ENCODE measurements around the gene JSRP1.

JSRP1 gene

GRCh38 chr19:2246014-2246620 lies 10.1 kb downstream of the JSRP1 start:
- no peak for DNase-seq

DNA sequence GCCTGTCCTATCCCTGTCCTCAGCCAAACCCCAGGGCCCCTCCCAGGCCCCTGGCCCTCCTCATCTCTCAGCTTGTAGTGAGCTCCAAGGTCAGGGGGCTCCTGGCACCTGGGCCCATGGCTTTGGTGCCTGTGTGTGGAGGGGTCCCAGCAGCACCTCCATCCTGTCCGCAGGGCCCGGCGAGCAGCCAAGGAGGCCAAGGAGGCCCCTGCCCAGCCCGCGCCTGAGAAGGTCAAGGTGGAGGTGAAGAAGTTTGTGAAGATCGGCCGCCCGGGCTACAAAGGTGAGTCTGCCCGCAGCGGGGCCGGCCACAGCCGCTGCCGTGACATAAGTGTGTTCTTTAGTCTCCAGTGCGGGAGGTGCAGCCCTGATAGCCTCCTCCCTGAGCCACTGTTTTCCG lies 10.9 kb downstream of the JSRP1 start:
- DNase-seq = no peak

- DNase-seq = no peak
These were observed 11.7 kb downstream of the JSRP1 start for GRCh38 chr19:2244486-2244885.

DNA sequence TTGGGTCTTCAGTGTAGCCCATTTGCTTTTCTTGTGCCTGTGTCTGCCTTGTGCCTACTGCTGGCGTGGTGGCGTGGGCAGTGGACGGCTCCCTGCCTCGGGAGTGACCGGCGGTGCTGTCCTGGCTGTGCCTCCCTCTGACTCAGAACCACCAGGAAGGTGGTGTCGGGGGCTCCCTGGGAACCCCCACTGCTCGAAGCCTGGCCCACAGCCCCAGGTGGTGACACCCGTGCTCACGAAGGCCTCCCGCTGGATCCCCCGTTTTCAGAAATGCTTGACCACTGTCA lies 12.1 kb downstream of the JSRP1 start:
- no peak for DNase-seq

DNA sequence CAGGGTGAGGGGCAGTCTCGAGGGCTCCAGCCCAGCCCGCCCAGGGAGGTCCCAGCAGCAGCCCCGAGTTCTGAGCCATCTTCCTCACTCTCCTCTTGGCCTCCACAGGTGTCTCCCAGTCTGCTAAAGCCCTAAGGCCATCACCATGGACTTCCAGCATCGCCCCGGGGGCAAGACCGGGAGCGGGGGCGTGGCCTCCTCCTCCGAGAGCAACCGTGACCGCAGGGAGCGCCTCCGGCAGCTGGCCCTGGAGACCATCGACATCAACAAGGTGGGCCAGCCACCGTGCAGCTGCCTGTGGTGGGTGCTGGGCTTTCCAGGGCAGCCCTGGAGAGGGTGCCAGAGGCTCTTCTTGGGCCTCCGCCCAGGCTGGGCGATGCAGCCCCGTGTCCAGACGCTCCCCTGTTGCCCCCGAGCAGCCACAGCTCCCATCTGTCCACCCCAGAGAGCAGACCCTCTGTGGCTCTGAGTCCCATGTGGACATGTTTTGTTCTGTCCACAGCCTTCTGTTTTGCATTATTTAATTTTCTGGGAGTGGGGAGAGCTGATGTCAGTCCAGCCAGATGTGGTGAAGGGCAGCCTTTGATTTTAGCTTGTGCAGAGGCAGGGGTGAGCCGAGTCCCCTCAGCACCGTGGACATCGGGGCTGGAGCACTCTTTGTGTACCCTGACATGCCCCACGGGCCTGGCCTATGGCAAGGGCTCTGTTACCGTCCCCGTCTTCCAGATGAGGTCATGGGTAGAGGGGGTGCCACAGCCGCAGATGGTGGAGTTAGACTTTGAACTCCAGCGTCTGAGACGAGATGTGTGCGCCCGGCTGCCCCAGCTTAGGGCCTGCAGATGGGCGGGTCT lies 12.7 kb downstream of the JSRP1 start:
- no peak for DNase-seq

DNA sequence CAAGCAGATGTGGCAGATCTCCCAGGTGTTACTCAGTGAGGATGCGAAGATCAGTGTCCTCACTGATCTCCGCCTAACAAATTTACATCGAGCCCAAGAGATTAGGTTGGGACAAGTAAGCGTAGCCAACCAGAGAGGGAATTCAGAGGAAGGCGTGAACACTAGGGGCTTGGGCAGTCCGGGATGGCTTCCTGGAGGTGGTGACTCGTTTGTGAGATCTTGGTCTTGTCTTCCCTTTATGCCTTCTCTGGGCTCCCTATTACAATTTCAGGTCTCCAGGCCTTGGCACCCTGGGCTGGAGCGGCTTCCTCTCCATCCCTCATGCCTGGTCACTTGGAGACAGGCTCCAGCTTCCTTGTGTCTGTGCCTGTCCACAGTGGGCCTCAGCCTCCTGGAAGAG lies 13.4 kb downstream of the JSRP1 start:
- no peak for DNase-seq

DNA sequence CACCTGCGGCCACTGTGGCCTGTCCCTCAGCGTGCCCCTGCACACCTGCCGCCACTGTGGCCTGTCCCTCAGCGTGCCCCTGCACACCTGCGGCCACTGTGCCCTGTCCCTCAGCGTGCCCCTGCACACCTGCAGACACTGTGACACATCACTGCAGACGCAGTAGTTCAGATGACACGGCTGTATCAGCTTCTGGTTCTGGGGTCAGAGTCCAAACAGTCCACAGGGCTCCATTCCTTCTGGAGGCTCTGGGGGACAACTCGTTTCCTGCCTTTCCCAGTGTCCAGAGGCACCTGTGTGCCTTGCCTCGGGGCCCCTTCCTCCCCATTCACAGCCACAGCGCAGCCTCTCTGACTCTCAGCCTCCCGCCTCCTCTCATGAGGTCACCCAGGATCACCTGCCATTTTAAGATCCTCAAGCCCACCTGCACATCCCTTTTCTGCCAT lies 14.1 kb downstream of the JSRP1 start:
- no peak for DNase-seq

GRCh38 chr19:2240881-2241760 lies 15.1 kb downstream of the JSRP1 start:
- no peak for DNase-seq

- no peak for DNase-seq
These were observed 16.1 kb downstream of the JSRP1 start for GRCh38 chr19:2239771-2240770.

DNA sequence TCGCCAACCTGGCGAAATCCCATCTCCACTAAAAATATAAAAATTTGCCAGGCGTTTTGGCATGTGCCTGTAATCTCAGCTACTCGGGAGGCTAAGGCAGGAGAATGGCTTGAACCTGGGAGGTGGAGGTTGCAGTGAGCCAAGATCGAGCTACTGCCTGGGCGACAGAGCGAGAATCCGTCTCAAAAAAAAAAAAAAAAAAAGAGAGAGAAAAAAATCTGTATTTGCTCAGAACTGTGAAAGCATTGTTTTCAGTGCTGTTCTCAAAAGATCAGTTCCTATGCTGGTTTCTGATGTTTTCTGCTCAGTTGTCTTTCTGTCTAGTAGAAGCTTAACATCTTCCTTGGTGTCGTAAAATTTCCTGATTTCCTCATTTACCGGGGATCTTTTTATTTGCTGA lies 17.0 kb downstream of the JSRP1 start:
- DNase-seq = no peak

DNA sequence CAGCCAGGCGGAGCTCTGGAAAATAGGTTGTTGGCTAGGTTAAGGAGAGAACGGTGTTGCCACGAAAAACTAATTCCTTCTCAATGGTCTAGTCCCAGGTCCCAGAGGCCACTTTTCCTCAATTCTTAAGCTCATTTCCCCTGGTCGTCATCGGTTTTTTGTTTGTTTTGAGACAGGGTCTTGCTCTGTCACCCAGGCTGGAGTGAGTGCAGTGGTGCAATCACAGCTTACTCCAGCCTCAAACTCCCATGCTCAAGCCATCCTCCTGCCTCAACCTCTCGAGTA lies 18.4 kb downstream of the JSRP1 start:
- DNase-seq = no peak

DNA sequence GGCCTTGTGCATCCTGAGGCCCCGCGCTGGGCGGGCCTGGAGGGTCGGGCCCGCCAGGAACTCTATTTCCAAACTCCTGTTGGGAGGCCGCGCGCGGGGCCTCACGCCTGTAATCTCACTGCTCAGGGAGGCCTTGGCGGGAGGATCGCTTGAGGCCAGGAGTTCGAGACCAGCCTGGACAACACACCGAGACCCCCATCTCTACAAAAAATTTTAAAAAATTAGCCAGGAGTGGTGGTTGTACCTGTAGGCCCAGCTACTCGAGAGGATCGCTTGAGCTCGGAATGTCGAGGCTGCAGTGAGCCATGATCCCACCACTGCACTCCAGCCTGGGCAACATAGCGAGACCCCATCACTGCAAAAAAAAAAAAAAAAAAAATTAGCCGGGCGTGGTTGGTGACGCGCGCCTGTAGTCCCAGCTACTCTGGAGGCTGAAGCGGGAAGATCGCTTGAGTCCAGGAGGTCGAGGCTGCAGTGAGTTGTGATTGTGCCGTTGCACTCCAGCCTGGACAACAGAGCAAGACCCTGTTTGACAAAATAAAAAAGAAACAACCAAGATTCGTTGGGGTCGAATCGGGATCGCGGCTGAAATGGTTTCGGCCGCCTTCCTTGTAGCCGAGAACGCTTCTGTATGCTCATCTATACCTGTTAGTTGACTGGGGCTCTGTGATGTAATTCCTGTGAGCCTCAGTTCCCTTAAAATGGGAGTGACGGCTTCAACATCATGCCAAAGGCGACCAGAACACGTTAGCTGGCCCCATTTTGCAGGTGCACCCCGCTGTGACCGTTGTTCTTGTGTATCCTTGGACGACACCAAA lies 19.0 kb downstream of the JSRP1 start:
- DNase-seq = no peak

GRCh38 chr19:2236314-2237050 lies 19.7 kb downstream of the JSRP1 start, which contains the start of the genes PLEKHJ1 and SF3A2:
PLEKHJ1 (minus strand) TSS chr19:2236329; CDS start chr19:2236248, 81 bp downstream.
SF3A2 (plus strand) TSS chr19:2236824; CDS start chr19:2243419, 6,595 bp downstream.
- peak; percentile 99 for DNase-seq

- no peak for DNase-seq
These were observed 20.2 kb downstream of the JSRP1 start for GRCh38 chr19:2236064-2236313.

- DNase-seq = no peak
These were observed 20.7 kb downstream of the JSRP1 start for GRCh38 chr19:2235381-2236063.

DNA sequence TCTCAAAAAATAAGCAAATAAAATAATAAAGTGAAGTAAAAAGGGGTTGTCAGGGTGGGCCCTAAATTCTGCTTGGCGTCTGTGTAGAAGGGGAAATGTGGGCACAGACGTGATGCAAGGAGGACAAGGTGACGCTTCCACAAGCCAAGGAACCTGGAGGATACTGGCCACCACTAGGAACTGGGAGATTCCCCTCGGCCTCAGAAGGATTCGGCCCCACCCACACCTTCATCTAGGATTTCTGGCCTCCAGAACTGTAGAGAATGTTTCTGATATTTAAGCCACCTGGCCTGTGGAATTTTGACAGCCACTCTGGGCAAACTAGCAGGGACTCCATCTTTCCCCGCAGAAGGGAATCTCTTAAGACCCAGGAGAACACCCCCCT lies 21.2 kb downstream of the JSRP1 start:
- no peak for DNase-seq

- no peak for DNase-seq
These were observed 22.5 kb downstream of the JSRP1 start for GRCh38 chr19:2233601-2234280.

DNA sequence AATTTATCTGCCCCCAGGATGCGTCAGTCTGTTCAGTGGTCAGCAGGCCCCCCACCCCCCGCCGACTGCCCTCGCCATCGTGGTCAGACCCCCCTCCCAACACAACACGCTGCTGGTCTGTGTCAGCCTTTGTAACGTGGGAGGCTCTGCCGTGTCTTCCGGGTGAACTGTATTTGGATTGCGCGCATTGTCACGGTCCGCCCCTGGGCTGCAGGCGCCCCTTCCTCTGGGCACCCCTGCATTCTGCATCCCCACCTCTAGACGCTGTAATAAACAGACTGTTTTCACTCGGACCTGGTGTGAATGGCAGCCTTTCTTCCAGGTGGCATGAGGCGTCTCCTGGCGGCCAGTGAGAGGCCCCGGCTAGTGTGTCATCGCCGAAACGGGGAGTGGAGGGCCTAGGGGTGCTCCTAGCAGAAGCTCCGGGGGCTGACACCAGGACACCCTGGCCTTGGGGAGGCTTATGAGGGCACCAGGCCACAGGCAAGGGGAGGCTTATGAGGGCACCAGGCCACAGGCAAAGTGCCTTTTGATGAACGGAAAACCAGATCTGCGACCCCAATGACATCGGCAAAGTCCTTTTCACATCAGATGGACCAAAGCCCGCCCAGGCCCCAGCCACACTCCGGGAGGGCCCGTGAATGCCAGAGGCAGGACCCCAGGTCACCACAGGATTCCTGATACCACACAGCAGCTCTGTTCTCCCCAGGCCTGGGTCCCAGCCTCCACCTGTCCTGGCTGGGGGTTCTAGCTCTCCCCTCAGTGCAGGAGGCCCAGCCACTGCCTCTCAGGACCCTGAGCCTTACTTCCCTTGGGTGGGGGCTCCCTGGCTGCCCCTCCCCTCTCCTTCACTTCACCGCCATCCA lies 23.7 kb downstream of the JSRP1 start:
- no peak for DNase-seq
